ENCODE data around the gene ZNF865.
A peak's percentile ranks its signal among the peaks of the same experiment; 100 is the strongest.

ZNF865 gene

DNA sequence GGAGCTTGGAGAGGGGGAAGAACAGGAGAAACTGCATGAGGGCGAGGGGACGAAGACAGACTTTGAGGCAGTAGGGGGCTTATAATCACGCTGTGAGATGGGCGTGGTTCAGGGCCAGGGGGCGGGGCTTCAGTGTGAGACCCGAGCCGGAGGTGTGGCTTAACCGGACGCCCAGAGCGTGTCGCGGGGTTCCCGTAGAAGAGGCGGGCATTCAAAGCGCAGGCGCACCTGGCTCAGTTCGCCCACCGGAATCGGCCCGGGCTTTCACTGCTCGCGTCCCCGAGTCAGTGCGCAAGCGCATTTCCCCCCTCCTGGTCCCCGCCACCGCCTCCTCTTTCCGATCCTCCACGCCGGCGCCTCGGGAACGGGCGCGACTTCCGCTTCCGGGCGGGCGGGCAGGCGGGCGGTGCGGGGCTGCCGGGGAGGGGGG, 225 bp upstream of the ZNF865 start:
- DNase-seq (ENCODE audit: low spot score): peak; percentile 99

DNA sequence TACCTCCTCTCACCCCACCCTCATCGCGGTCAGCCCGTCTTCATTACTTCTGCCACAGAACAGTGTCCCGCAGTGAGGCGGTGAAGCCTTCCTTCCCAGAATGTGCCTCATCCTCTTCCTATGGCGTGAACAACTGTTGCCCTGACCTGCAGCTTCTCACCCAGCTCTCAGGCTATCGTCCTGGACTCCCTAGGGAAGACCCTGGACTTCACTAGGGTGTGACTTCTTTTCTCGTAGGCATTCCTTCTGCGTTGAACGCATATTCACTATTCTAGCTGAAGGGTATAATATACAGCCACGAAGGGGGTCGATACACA, 982 bp downstream of the ZNF865 start:
- DNase-seq (ENCODE audit: low spot score): no peak

GRCh38 chr19:55606817-55607216, 1.4 kb downstream of the ZNF865 start:
- DNase-seq (ENCODE audit: low spot score): no peak

DNA sequence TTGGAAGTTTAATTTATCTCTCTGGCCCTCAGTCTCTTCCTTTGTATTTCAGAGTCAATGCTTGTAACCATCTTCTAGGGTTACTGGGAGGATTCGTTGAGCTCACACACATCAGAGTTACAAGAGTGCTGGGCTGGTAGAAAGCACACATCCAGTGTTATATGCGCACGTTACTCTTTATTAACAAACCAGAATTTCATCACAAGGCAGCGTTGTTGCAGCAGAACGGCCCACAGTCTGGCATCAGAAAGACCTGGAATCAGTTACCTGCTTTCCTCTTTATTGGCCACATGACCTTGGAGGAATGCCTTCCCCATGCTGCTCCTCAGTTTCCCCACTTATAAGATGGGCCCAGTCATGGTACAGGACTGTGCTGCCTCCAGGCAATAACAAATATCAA, 3.9 kb downstream of the ZNF865 start:
- no peak for DNase-seq (ENCODE audit: low spot score)

GRCh38 chr19:55611300-55611982, 6.0 kb downstream of the ZNF865 start:
- no peak for DNase-seq (ENCODE audit: low spot score)

GRCh38 chr19:55611983-55612645, 6.7 kb downstream of the ZNF865 start:
- DNase-seq (ENCODE audit: low spot score): no peak

- no peak for DNase-seq (ENCODE audit: low spot score)
Observed at GRCh38 chr19:55613396-55613795, 7.9 kb downstream of the ZNF865 start.

DNA sequence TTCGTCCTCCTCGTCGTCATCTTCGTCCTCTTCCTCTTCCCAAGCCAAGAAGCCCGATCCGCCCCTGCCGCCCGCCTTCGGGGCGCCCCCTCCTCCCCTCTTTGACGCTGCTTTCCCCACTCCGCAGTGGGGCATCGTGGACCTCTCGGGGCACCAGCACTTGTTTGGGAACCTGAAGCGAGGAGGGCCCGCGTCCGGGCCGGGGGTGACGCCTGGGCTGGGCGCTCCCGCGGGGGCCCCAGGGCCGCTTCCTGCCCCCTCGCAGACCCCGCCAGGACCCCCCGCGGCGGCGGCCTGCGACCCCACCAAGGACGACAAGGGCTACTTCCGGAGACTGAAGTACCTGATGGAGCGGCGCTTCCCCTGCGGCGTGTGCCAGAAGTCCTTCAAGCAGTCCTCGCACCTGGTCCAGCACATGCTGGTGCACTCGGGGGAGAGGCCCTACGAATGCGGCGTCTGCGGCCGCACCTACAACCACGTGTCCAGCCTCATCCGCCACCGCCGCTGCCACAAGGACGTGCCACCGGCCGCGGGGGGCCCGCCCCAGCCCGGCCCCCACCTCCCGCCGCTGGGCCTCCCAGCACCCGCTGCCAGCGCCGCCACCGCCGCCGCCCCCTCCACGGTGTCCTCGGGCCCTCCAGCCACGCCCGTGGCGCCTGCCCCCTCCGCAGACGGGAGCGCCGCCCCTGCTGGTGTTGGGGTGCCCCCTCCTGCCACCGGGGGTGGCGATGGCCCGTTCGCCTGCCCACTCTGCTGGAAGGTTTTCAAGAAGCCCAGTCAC, 8.7 kb downstream of the ZNF865 start:
- no peak for DNase-seq (ENCODE audit: low spot score)

- no peak for DNase-seq (ENCODE audit: low spot score)
Observed at GRCh38 chr19:55614711-55615542, 9.5 kb downstream of the ZNF865 start.

DNA sequence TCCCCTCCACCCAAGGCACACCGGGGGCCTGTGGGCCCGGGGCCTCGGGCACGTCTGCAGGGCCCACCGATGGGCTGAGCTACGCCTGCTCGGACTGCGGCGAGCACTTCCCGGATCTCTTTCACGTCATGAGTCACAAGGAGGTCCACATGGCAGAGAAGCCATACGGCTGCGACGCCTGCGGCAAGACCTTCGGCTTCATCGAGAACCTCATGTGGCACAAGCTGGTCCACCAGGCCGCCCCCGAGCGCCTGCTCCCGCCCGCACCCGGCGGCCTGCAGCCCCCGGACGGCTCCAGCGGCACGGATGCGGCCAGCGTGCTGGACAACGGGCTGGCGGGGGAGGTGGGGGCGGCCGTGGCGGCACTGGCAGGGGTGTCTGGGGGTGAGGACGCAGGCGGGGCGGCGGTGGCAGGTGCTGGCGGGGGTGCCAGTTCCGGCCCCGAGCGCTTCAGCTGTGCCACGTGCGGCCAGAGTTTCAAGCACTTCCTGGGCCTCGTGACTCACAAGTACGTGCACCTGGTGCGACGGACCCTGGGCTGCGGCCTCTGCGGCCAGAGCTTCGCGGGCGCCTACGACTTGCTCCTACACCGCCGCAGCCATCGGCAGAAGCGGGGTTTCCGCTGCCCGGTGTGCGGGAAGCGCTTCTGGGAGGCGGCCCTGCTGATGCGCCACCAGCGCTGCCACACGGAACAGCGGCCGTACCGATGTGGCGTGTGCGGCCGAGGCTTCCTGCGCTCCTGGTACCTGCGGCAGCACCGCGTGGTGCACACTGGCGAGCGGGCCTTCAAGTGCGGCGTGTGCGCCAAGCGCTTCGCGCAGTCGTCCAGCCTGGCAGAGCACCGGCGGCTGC, 10.3 kb downstream of the ZNF865 start:
- no peak for DNase-seq (ENCODE audit: low spot score)

DNA sequence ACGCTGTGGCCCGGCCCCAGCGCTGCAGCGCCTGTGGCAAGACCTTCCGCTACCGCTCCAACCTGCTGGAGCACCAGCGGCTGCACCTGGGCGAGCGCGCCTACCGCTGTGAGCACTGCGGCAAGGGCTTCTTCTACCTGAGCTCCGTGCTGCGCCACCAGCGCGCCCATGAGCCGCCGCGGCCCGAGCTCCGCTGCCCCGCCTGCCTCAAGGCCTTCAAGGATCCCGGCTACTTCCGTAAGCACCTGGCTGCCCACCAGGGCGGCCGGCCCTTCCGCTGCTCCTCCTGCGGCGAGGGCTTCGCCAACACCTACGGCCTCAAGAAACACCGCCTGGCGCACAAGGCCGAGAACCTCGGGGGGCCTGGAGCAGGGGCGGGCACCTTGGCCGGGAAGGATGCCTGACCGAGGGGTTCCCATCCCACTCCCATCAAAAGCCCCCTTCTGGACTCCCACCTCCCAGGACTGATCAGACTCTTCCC, 11.0 kb downstream of the ZNF865 start:
- DNase-seq (ENCODE audit: low spot score): no peak

- DNase-seq (ENCODE audit: low spot score): no peak
Observed at GRCh38 chr19:55617426-55617825, 12.0 kb downstream of the ZNF865 start.

DNA sequence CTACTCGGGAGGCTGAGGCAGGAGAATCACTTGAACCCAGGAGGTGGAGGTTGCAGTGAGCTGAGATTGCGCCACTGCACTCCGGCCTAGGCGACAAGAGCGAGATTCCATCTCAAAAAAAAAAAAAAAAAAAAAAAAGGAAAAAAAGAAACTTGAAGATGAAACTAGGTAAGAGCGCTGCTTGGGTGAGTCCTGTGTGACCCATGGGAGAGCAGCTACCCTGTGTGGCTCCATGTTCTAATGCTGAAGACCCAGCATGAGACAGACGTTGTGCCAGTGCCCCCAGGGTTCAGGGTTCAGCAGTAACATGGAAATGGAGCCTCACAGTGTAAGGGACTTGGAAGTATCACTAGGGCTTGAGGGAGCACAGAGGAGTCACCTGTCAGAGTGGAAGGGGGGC, 13.0 kb downstream of the ZNF865 start:
- DNase-seq (ENCODE audit: low spot score): no peak

GRCh38 chr19:55619286-55619685, 13.8 kb downstream of the ZNF865 start:
- DNase-seq (ENCODE audit: low spot score): peak; percentile 29

DNA sequence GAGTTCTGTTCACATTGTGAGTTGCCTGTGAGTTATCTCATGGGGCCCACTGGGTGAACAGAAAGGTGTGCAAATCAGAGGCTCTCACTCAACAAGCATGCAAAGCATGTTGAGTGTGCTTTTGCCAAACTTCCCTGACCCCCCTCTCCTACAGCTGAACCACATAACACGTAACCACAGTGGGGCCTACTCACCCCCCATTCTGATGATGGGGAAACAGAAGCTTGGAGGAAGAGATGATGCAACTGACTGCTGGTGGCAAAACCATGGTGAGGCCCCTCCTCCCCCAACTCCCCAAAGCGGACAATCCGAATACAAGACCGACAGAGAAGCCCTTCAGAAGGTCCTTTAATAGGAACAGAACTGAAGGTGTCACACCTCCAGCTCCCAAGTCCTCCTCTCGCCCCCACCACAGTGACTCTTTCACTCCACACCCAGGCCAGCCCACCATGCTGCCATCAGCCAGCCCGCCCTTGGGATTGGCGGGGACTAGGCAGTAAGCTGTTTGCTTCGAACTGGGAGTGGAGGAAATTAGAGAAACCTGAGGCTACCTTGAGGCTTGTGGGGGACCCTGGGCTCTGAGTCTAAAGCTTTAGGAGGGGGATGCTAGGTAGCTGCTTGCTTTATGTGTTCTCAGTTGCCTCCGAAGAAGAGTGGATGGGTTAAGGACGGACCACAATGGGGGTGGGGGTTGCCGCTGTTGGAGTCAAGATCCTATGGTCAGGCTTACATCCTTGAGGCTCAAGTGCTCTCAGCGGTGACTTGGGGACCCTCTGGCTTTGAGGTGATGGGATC, 15.2 kb downstream of the ZNF865 start:
- no peak for DNase-seq (ENCODE audit: low spot score)

DNA sequence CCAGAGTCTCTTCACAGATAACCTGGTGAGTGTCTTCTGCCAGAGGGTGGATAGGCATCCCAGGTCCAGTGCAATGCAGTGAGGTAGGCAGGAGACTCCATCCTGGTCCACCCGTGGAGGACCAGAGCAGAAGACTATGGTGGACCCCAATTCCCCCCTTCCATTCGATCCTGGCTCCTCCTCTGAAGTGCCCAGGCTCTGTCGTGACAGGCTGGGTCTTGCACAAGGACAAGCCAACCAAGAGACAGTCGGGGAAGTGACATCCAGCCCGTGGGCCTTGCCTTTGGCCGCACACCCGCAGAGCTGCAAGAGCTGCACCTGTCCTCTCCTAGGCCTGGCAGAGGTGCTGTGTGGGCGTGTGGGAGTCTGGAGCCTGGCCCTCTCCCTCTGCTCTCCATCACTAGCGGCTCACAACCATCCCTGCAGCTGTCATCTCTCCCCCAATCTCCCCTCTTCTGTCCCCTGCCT, 15.8 kb downstream of the ZNF865 start:
- DNase-seq (ENCODE audit: low spot score): no peak

GRCh38 chr19:55621673-55622231, 16.3 kb downstream of the ZNF865 start:
- DNase-seq (ENCODE audit: low spot score): no peak

DNA sequence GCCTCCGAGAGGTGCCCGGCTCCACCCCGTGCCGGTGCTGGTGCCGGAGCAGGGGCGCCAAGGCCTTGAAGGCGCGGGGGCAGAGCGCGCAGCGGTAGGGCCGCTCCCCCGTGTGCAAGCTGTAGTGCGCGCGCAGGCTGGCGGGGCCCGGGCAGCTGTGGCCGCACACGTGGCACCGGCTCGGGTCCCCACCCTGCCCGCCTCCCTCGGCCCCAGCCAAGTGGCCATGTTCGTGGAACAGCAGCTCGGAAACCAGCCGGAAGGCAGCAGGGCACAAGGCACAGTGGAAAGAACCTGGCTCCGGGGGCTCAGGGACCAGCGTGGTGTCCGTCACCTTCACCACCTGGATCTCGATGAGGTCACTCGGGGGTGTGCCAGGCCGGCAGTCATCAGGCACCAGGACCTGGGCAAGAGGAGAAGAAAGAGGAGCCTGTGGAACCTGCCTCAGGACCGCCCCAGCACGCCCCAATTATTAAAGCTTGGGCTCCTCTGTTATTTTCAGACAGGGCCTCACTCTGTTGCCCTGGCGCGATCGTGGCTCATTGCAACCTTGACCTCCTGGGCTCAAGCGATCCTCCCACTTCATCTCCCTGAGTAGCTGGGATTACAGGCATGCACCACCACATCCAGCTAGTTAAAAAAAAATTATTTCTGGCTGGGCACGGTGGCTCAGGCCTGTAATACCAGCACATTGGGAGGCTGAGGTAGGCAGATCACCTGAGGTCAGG, 17.0 kb downstream of the ZNF865 start:
- no peak for DNase-seq (ENCODE audit: low spot score)

GRCh38 chr19:55623130-55623529, 17.7 kb downstream of the ZNF865 start:
- DNase-seq (ENCODE audit: low spot score): no peak
